ENCODE measurements around the gene HUS1.

- no peak for TF ChIP-seq CTCF (IDR thresholded peaks at IDR 0.05)
- no peak for TF ChIP-seq POLR2A (IDR thresholded peaks at IDR 0.05)
Observed at GRCh38 chr7:48017674-48018073, 38.3 kb upstream of the HUS1 start.
